ENCODE results near the gene ITGA8. TPM values are rescaled to one million over a fixed set of nuclear protein-coding genes. Genes with fewer than 3 reads are reported as not detected.

The ITGA8 gene
- polyA plus RNA-seq, 1 donor (not counting 4 experiments of a cell fraction or from before 2014, with no cell fraction given), result not detected

DNA sequence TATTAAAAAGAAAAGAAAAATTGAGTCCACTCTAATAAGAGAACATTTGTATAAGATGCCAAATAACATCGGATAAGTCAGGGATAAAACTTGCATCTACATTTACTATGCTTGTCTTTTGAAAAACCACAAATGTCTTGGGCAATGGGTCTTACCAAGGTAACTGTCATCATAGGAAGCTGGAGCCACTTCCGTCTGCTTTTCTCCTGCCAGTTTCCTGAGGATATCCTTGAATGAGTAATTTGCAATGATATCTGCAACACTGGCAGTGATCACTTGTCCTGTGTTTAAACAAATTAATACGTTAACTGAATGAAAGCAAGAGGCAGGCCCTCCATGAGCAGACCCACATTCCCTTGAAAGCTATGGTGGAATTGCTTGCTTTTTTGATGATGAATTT, 47.3 kb downstream of the ITGA8 start:
- Histone ChIP-seq H3K79me2 (ENCODE audit: control insufficient read depth, insufficient read depth, low read length) (no peaks in the 10 kb centered on the region), H3K9me3 (ENCODE audit: control insufficient read depth, low read depth, low read length) (no peaks in the 10 kb centered on the region), H3K36me3 (ENCODE audit: control insufficient read depth in 2 of 2, extremely low read depth in 1 of 2, insufficient read depth in 2 of 2, low read length in 2 of 2) (no peaks in the 10 kb centered on the region), H3K27me3 (ENCODE audit: control insufficient read depth, extremely low read depth, insufficient read depth, low read length) (no peaks in the 10 kb centered on the region), H3K27ac (ENCODE audit: control insufficient read depth, insufficient read depth, low read length) (no peak overlapping the region), H3K9me1 (ENCODE audit: control insufficient read depth, extremely low read depth, insufficient read depth, low read length) (no peaks in the 10 kb centered on the region), H3K4me2 (ENCODE audit: control insufficient read depth, extremely low read depth, insufficient read depth, low read depth, low read length) (no peak overlapping the region), H4K20me1 (ENCODE audit: control insufficient read depth, extremely low read depth, insufficient read depth, low read length) (no peaks in the 10 kb centered on the region), H3K4me1 (ENCODE audit: control insufficient read depth, extremely low read depth, insufficient read depth, low read length) (no peaks in the 10 kb centered on the region), H2AFZ (ENCODE audit: control insufficient read depth, low read length) (no peak overlapping the region), H3K9ac (ENCODE audit: control insufficient read depth, extremely low read depth, insufficient read depth, low read length) (no peak overlapping the region), H3K4me3 (ENCODE audit: control insufficient read depth in 2 of 3, extremely low read depth in 1 of 3, insufficient read depth in 2 of 3, low read depth in 1 of 3, low read length in 3 of 3) (no peak overlapping the region)
- FAIRE-seq, result no peak
- TF ChIP-seq, protein P1, sequence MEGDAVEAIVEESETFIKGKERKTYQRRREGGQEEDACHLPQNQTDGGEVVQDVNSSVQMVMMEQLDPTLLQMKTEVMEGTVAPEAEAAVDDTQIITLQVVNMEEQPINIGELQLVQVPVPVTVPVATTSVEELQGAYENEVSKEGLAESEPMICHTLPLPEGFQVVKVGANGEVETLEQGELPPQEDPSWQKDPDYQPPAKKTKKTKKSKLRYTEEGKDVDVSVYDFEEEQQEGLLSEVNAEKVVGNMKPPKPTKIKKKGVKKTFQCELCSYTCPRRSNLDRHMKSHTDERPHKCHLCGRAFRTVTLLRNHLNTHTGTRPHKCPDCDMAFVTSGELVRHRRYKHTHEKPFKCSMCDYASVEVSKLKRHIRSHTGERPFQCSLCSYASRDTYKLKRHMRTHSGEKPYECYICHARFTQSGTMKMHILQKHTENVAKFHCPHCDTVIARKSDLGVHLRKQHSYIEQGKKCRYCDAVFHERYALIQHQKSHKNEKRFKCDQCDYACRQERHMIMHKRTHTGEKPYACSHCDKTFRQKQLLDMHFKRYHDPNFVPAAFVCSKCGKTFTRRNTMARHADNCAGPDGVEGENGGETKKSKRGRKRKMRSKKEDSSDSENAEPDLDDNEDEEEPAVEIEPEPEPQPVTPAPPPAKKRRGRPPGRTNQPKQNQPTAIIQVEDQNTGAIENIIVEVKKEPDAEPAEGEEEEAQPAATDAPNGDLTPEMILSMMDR (optimal IDR thresholded peaks at IDR 0.05 in 1 of 3, IDR thresholded peaks at IDR 0.05 in 1 of 3, conservative IDR thresholded peaks at IDR 0.05 in 1 of 3; ENCODE audit: extremely low read depth in 1 of 3, insufficient read depth in 2 of 3, low read length in 3 of 3), result no peak
- no peak for TF ChIP-seq EZH2 (IDR thresholded peaks at IDR 0.05; ENCODE audit: low read length)
- DNase-seq (ENCODE audit: low read depth, low spot score), result no peak
- dilution Hi-C loops (cut with MboI; ENCODE audit: extremely low pct_ligation_motif_present, low sequenced_read_pairs), result no loop called here

DNA sequence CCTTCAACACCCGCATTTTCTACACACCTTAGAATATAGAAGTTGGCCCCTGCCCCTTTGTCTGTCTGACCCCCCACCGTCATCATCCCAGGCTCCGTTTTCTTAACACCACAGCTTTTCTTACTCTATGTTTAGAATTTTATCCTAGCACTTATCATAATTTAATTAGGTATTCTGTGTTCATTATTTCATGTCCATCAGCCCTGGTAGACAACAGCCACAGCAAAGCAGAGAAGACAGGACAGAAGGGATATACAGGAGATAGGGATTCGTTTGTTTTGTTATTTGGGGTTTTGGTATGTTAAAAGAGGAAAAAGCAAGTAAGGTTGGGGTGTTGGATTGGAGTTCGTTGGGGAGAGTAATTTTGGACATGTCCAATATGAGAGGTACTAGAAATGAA, 48.8 kb downstream of the ITGA8 start:
- Histone ChIP-seq H3K9ac (ENCODE audit: control insufficient read depth, extremely low read depth, insufficient read depth, low read length) (no peak overlapping the region), H3K27ac (ENCODE audit: control insufficient read depth, insufficient read depth, low read length) (no peak overlapping the region), H2AFZ (ENCODE audit: control insufficient read depth, low read length) (no peak overlapping the region), H3K27me3 (ENCODE audit: control insufficient read depth, extremely low read depth, insufficient read depth, low read length) (no peaks in the 10 kb centered on the region), H3K4me1 (ENCODE audit: control insufficient read depth, extremely low read depth, insufficient read depth, low read length) (no peaks in the 10 kb centered on the region), H3K79me2 (ENCODE audit: control insufficient read depth, insufficient read depth, low read length) (no peaks in the 10 kb centered on the region), H3K9me3 (ENCODE audit: control insufficient read depth, low read depth, low read length) (no peaks in the 10 kb centered on the region), H3K9me1 (ENCODE audit: control insufficient read depth, extremely low read depth, insufficient read depth, low read length) (no peaks in the 10 kb centered on the region), H3K4me3 (ENCODE audit: control insufficient read depth in 2 of 3, extremely low read depth in 1 of 3, insufficient read depth in 2 of 3, low read depth in 1 of 3, low read length in 3 of 3) (no peak overlapping the region), H3K36me3 (ENCODE audit: control insufficient read depth in 2 of 2, extremely low read depth in 1 of 2, insufficient read depth in 2 of 2, low read length in 2 of 2) (no peaks in the 10 kb centered on the region), H4K20me1 (ENCODE audit: control insufficient read depth, extremely low read depth, insufficient read depth, low read length) (no peaks in the 10 kb centered on the region), H3K4me2 (ENCODE audit: control insufficient read depth, extremely low read depth, insufficient read depth, low read depth, low read length) (no peak overlapping the region)
- FAIRE-seq (no peak), DNase-seq (ENCODE audit: low read depth, low spot score) (no peak)
- dilution Hi-C loops (cut with MboI; ENCODE audit: extremely low pct_ligation_motif_present, low sequenced_read_pairs), result no loop called here
- TF ChIP-seq, protein P1 (optimal IDR thresholded peaks at IDR 0.05 in 1 of 3, IDR thresholded peaks at IDR 0.05 in 1 of 3, conservative IDR thresholded peaks at IDR 0.05 in 1 of 3; ENCODE audit: extremely low read depth in 1 of 3, insufficient read depth in 2 of 3, low read length in 3 of 3), result no peak
- no peak for TF ChIP-seq EZH2 (IDR thresholded peaks at IDR 0.05; ENCODE audit: low read length)
